GM12878 (cell line): Measurements from ENCODE around the gene PAK3. TPM values are rescaled to one million over a fixed set of nuclear protein-coding genes. Genes with fewer than 3 reads are reported as not detected.
A peak's percentile ranks its signal among the peaks of the same experiment; 100 is the strongest.

Source experiments
- CHD1 ChIP-seq: IDR thresholded peaks from 2 replicates; pipeline ENCODE4 v1.6.1; 2012; ENCODE audit warnings: low read depth, low read length, improper control_type of control experiment
- CREB1 ChIP-seq: IDR thresholded peaks from 2 replicates; pipeline ENCODE4 v1.6.1; 2012; ENCODE audit warnings: low read depth, mild to moderate bottlenecking, inconsistent platforms
- CREM ChIP-seq: IDR thresholded peaks from 2 replicates; pipeline ENCODE4 v1.6.1; 2014; ENCODE audit warnings: antibody characterized with exemption, low read depth
- HDAC2 ChIP-seq: fragments of 200-600 bp; sonication (generic); IDR thresholded peaks from 2 replicates; pipeline ENCODE4 v1.6.1; 2017
- HDGF ChIP-seq: fragments of 450-650 bp; IDR thresholded peaks from 2 replicates; pipeline ENCODE4 v1.6.1; 2016; ENCODE audit warnings: antibody characterized with exemption
- IRF5 ChIP-seq: fragments of 450-650 bp; IDR thresholded peaks from 2 replicates; pipeline ENCODE4 v1.6.1; 2017; ENCODE audit warnings: borderline replicate concordance
- MEF2B ChIP-seq: fragments of 450-650 bp; IDR thresholded peaks from 2 replicates; pipeline ENCODE4 v1.6.1; 2018; ENCODE audit warnings: mild to moderate bottlenecking, moderate library complexity; ENCODE audit not compliant: partially characterized antibody, poor library complexity, severe bottlenecking
- MYC ChIP-seq: IDR thresholded peaks from 2 replicates; pipeline ENCODE4 v1.6.1; 2011; ENCODE audit warnings: mild to moderate bottlenecking, low read length, moderate library complexity, inconsistent platforms; ENCODE audit not compliant: insufficient read depth, insufficient replicate concordance, insufficient read length, severe bottlenecking
- NFXL1 ChIP-seq: fragments of 450-650 bp; IDR thresholded peaks from 2 replicates; pipeline ENCODE4 v1.6.1; 2017; ENCODE audit warnings: antibody characterized with exemption, mild to moderate bottlenecking, borderline replicate concordance
- NFYA ChIP-seq: IDR thresholded peaks from 2 replicates; pipeline ENCODE4 v1.6.1; 2011; ENCODE audit warnings: low read depth, mild to moderate bottlenecking, low read length, improper control_type of control experiment, borderline replicate concordance
- PAX5 ChIP-seq: IDR thresholded peaks from 2 replicates; pipeline ENCODE4 v1.6.1; 2011; ENCODE audit warnings: low read depth, low read length, borderline replicate concordance
- PKNOX1 ChIP-seq: fragments of 450-650 bp; IDR thresholded peaks from 2 replicates; pipeline ENCODE4 v1.6.1; 2016; ENCODE audit warnings: mild to moderate bottlenecking
- RAD21 ChIP-seq: IDR thresholded peaks from 2 replicates; pipeline ENCODE4 v1.6.1; 2011; ENCODE audit warnings: mild to moderate bottlenecking, low read depth, low read length, moderate library complexity; ENCODE audit not compliant: insufficient read depth
- RB1 ChIP-seq: fragments of 450-650 bp; formaldehyde crosslinking; IDR thresholded peaks from 2 replicates; pipeline ENCODE4 v1.6.1; 2017; ENCODE audit warnings: mild to moderate bottlenecking, borderline replicate concordance
- RBBP5 ChIP-seq: fragments of 200-600 bp; sonication (generic); conservative IDR thresholded peaks from 2 replicates; pipeline ENCODE4 v1.6.1; 2016
- SMARCA5 ChIP-seq: fragments of 450-650 bp; IDR thresholded peaks from 2 replicates; pipeline ENCODE4 v1.6.1; 2017; ENCODE audit warnings: mild to moderate bottlenecking
- SMC3 ChIP-seq: IDR thresholded peaks from 2 replicates; pipeline ENCODE4 v1.6.1; 2011; ENCODE audit warnings: low read length, improper control_type of control experiment, borderline replicate concordance
- SPI1 ChIP-seq: IDR thresholded peaks from 2 replicates; pipeline ENCODE4 v1.6.1; 2011; ENCODE audit warnings: low read depth, mild to moderate bottlenecking, low read length, moderate library complexity, borderline replicate concordance; ENCODE audit not compliant: insufficient read depth
- STAT1 ChIP-seq: fragments of 450-650 bp; conservative IDR thresholded peaks from 2 replicates; pipeline ENCODE4 v1.6.1; 2014; ENCODE audit warnings: antibody characterized with exemption, mild to moderate bottlenecking
- YY1 ChIP-seq: IDR thresholded peaks from 2 replicates; pipeline ENCODE4 v1.6.1; 2011; ENCODE audit warnings: low read depth, mild to moderate bottlenecking, low read length
- polyA plus RNA-seq, 11 experiments: library from polyadenylated mRNA; depleted of rRNA in 4 of 11; unstranded in 6 of 11; stranded (reverse) in 5 of 11; fragments of >200 nt; fragmentation: Nextera tagmentation in 4 of 11; fragmentation: Illumina TruSeq in 1 of 11; extraction: Ambion mirVana in 4 of 11; extraction: Trizol in 1 of 11; gene quantifications; 1 replicate in 1 of 11; 2 replicates in 10 of 11; pipeline versions ENCODE4 v1.2.1 to v1.2.3, GENCODE V29; 2011 to 2016; ENCODE audit warnings: inconsistent platforms in 2 of 11, missing spikeins in 2 of 11, low read depth in 1 of 11
- total RNA-seq, 4 experiments: library from RNA; depleted of rRNA in 3 of 4; stranded (reverse); fragments of >200 nt in 3 of 4; fragmentation: Illumina TruSeq in 1 of 4; extraction: Trizol in 1 of 4; gene quantifications; 2 replicates each; pipeline versions ENCODE4 v1.2.1 to v1.2.3, GENCODE V29; 2013 to 2021

The PAK3 gene
- total and polyA plus RNA-seq, 10 of the 15 experiments (the other 5 are each of a cell fraction or from before 2014, with no cell fraction given): 0.02 to 0.10 (median 0.04) TPM; not detected in 6

GRCh38 chrX:111098874-111099273 lies 2.9 kb downstream of the PAK3 start (continued):
- TF ChIP-seq CHD1 (no peak), SMC3 (peak; percentile 51; the same call in 1 of the 2 replicates), MYC (no peak), YY1 (peak; percentile 86), SMARCA5 (0 out of 2 replicates have a peak, but pooled peaks have one; percentile 53), HDAC2 (no peak), MEF2B (no peak), STAT1 (no peak), CREM (0 out of 2 replicates have a peak, but pooled peaks have one; percentile 54), RBBP5 (no peak), CREB1 (0 out of 2 replicates have a peak, but pooled peaks have one; percentile 23), IRF5 (no peak), RAD21 (peak; percentile 64), PKNOX1 (no peak), HDGF (no peak), SPI1 (no peak), NFYA (no peak), RB1 (no peak), NFXL1 (no peak), PAX5 (no peak)
- TF ChIP-seq, all 136 proteins: peak for 7
